Activated naive CD8-positive, alpha-beta T cell treated with anti-CD3 and anti-CD28 coated beads, Interleukin-2, amount 50 U/mL, for 24 hours (primary cell): ENCODE measurements around the gene CPT1B.
"Not testable (repeated sequence)": the region's sequence is repeated elsewhere in the genome, so short reads cannot be mapped to it uniquely, and the experiment has no call there.

Experiments
- ATAC-seq: fragments of 150-1000 bp; cut with Tn5 transposase; one replicate; pipeline ENCODE4 v1.10.0; 2021
- DNase-seq: peaks from one replicate; pipeline ENCODE4 v3.0.0; 2021
- H3K27ac Mint-ChIP-seq: one replicate; pipeline ENCODE4 v1.8.0; 2021; ENCODE audit warnings: mild to moderate bottlenecking, mixed read lengths
- H3K27me3 Mint-ChIP-seq: one replicate; pipeline ENCODE4 v1.8.0; 2021; ENCODE audit warnings: mixed read lengths
- H3K36me3 Mint-ChIP-seq: one replicate; pipeline ENCODE4 v1.8.0; 2021; ENCODE audit warnings: low read depth, mixed read lengths
- H3K4me1 Mint-ChIP-seq: one replicate; pipeline ENCODE4 v1.8.0; 2021; ENCODE audit warnings: mixed read lengths
- H3K4me3 Mint-ChIP-seq: one replicate; pipeline ENCODE4 v1.8.0; 2021; ENCODE audit warnings: mild to moderate bottlenecking, moderate library complexity, mixed read lengths
- H3K9me3 Mint-ChIP-seq: one replicate; pipeline ENCODE4 v1.8.0; 2021; ENCODE audit warnings: mixed read lengths

The CPT1B gene

GRCh38 chr22:50577987-50578775 lies at the start of gene CPT1B:
Gene CPT1B, minus strand, starts transcription at chr22:50578427. Its CDS starts 512 bp downstream, at chr22:50577915.
- H3K4me1 Mint-ChIP-seq, result peaks cover 23% of the 10 kb centered on the region
- no peak within 1 kb of the TSS for H3K27ac Mint-ChIP-seq
- no peaks in the 10 kb centered on the region for H3K9me3 Mint-ChIP-seq
- ATAC-seq (no peak), DNase-seq (no peak)
- no peak within 1 kb of the TSS for H3K4me3 Mint-ChIP-seq
- H3K36me3 Mint-ChIP-seq, result peaks cover 5% of the 10 kb centered on the region
- H3K27me3 Mint-ChIP-seq, result no peaks in the 10 kb centered on the region

GRCh38 chr22:50626850-50627641 lies 48.8 kb upstream of the CPT1B start:
- H3K4me1 Mint-ChIP-seq, result peaks cover 32% of the 10 kb centered on the region
- H3K4me3 Mint-ChIP-seq, result peak overlapping the region; percentile 80
- H3K27ac Mint-ChIP-seq, result no peak overlapping the region
- DNase-seq (no peak), ATAC-seq (no peak)
- no peaks in the 10 kb centered on the region for H3K9me3 Mint-ChIP-seq
- H3K36me3 Mint-ChIP-seq, result no peaks in the 10 kb centered on the region
- no peaks in the 10 kb centered on the region for H3K27me3 Mint-ChIP-seq

GRCh38 chr22:50626314-50626849 lies 48.2 kb upstream of the CPT1B start:
- H3K36me3 Mint-ChIP-seq, result no peaks in the 10 kb centered on the region
- DNase-seq (no peak), ATAC-seq (no peak)
- no peaks in the 10 kb centered on the region for H3K9me3 Mint-ChIP-seq
- no peaks in the 10 kb centered on the region for H3K27me3 Mint-ChIP-seq
- H3K27ac Mint-ChIP-seq, result no peak overlapping the region
- H3K4me3 Mint-ChIP-seq, result peak overlapping the region; percentile 54
- peaks cover 39% of the 10 kb centered on the region for H3K4me1 Mint-ChIP-seq

GRCh38 chr22:50625568-50626313 lies 47.5 kb upstream of the CPT1B start:
- H3K4me1 Mint-ChIP-seq, result peaks cover 45% of the 10 kb centered on the region

GRCh38 chr22:50625131-50625567 lies 46.9 kb upstream of the CPT1B start:
- Mint-ChIP-seq H3K9me3 (no peaks in the 10 kb centered on the region), H3K4me3 (no peak overlapping the region), H3K36me3 (no peaks in the 10 kb centered on the region), H3K27me3 (no peaks in the 10 kb centered on the region), H3K27ac (no peak overlapping the region), H3K4me1 (peaks cover 49% of the 10 kb centered on the region)
- no peak for DNase-seq
- no peak for ATAC-seq

More at GRCh38 chr22:50625568-50626313, 47.5 kb upstream of the CPT1B start:
- H3K36me3 Mint-ChIP-seq, result no peaks in the 10 kb centered on the region
- DNase-seq (no peak), ATAC-seq (no peak)
- no peak overlapping the region for H3K27ac Mint-ChIP-seq
- no peak overlapping the region for H3K4me3 Mint-ChIP-seq
- H3K9me3 Mint-ChIP-seq, result no peaks in the 10 kb centered on the region
- no peaks in the 10 kb centered on the region for H3K27me3 Mint-ChIP-seq

GRCh38 chr22:50624347-50625130 lies 46.3 kb upstream of the CPT1B start:
- Mint-ChIP-seq H3K36me3 (no peaks in the 10 kb centered on the region), H3K27ac (no peak overlapping the region), H3K4me3 (no peak overlapping the region), H3K4me1 (peaks cover 52% of the 10 kb centered on the region), H3K27me3 (no peaks in the 10 kb centered on the region), H3K9me3 (no peaks in the 10 kb centered on the region)
- DNase-seq (no peak), ATAC-seq (no peak)

- no peaks in the 10 kb centered on the region for H3K36me3 Mint-ChIP-seq
- ATAC-seq (no peak), DNase-seq (no peak)
- H3K4me1 Mint-ChIP-seq, result peaks cover 44% of the 10 kb centered on the region
- H3K27me3 Mint-ChIP-seq, result no peaks in the 10 kb centered on the region
- no peak overlapping the region for H3K27ac Mint-ChIP-seq
- no peak overlapping the region for H3K4me3 Mint-ChIP-seq
- H3K9me3 Mint-ChIP-seq, result no peaks in the 10 kb centered on the region
Measured at GRCh38 chr22:50622723-50623327, 44.6 kb upstream of the CPT1B start.

GRCh38 chr22:50621948-50622722 lies 43.9 kb upstream of the CPT1B start:
- peak overlapping the region; percentile 73 for H3K4me3 Mint-ChIP-seq
- peaks cover 1% of the 10 kb centered on the region for H3K27me3 Mint-ChIP-seq
- peak; percentile 42 for DNase-seq
- peak overlapping the region; percentile 86 for H3K27ac Mint-ChIP-seq
- H3K36me3 Mint-ChIP-seq, result no peaks in the 10 kb centered on the region
- no peaks in the 10 kb centered on the region for H3K9me3 Mint-ChIP-seq
- ATAC-seq, result no peak
- H3K4me1 Mint-ChIP-seq, result peaks cover 44% of the 10 kb centered on the region

- peak; percentile 46 for DNase-seq
- Mint-ChIP-seq H3K27ac (peak overlapping the region; percentile 86), H3K27me3 (peaks cover 1% of the 10 kb centered on the region), H3K4me3 (peak overlapping the region; percentile 73), H3K36me3 (no peaks in the 10 kb centered on the region), H3K4me1 (peaks cover 40% of the 10 kb centered on the region), H3K9me3 (no peaks in the 10 kb centered on the region)
- ATAC-seq, result peak; percentile 74
Measured at GRCh38 chr22:50621356-50621880, 43.2 kb upstream of the CPT1B start.

GRCh38 chr22:50620593-50621355 lies 42.5 kb upstream of the CPT1B start:
- DNase-seq (peak; percentile 56), ATAC-seq (peak; percentile 67)
- H3K9me3 Mint-ChIP-seq, result no peaks in the 10 kb centered on the region
- peaks cover 1% of the 10 kb centered on the region for H3K27me3 Mint-ChIP-seq
- peak overlapping the region; percentile 86 for H3K27ac Mint-ChIP-seq
- no peaks in the 10 kb centered on the region for H3K36me3 Mint-ChIP-seq
- H3K4me1 Mint-ChIP-seq, result peaks cover 39% of the 10 kb centered on the region
- H3K4me3 Mint-ChIP-seq, result peak overlapping the region; percentile 73

GRCh38 chr22:50614296-50614695 lies 36.1 kb upstream of the CPT1B start:
- H3K4me3 Mint-ChIP-seq, DNase-seq, H3K4me1 Mint-ChIP-seq, H3K27ac Mint-ChIP-seq, H3K9me3 Mint-ChIP-seq, H3K36me3 Mint-ChIP-seq, ATAC-seq: not testable (repeated sequence)
- H3K27me3 Mint-ChIP-seq, result peaks cover 14% of the 10 kb centered on the region

- Mint-ChIP-seq H3K27ac (no peak overlapping the region), H3K9me3 (no peaks in the 10 kb centered on the region), H3K4me1 (peaks cover 5% of the 10 kb centered on the region), H3K4me3 (no peak overlapping the region), H3K27me3 (peaks cover 19% of the 10 kb centered on the region), H3K36me3 (no peaks in the 10 kb centered on the region)
- DNase-seq (no peak), ATAC-seq (no peak)
Measured at GRCh38 chr22:50613291-50613981, 35.2 kb upstream of the CPT1B start.
